SKM-1 treated with dmso at 0.1 percent for 144 hours (cell line): ENCODE data around the gene POP4.

Experiments used
- DNase-seq: peaks from one replicate; lab custom pipeline; 2025; ENCODE audit not compliant: unreplicated experiment; lab: John Stamatoyannopoulos, UW

POP4 gene

DNA sequence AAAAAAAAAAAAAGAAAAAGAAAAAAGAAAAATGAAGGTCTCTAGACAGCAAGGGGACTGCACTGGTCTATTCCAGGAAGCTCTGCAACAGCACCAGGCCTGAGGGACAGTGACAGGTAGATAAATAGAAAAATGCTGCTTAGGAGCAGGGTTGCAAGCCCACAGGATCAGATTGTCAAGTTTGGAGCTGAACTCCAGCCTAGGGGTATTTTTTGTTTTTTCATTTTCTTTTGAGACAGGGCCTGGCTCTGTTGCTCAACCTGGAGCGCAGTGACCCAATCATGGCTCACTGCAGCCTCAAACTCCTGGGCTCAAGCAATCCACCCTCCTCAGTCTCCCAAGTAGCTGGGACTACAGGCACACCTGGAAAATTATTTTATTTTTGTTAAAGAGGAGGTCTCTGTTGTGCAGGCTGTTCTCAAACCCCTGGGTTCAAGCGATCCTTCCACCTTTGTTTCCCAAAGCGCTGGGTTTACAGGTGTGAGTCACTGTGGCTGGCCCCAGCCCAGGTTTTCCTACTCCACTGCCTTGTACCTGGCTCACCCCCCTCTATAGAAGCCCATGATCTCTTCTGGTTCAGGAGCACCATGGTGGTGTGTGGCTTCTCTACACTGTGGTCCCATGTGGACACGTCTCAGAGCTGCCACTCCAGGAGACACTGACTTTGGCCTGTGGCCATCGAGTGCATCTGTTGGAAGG is 23.9 kb downstream of the POP4 start:
- DNase-seq, result no peak

DNA sequence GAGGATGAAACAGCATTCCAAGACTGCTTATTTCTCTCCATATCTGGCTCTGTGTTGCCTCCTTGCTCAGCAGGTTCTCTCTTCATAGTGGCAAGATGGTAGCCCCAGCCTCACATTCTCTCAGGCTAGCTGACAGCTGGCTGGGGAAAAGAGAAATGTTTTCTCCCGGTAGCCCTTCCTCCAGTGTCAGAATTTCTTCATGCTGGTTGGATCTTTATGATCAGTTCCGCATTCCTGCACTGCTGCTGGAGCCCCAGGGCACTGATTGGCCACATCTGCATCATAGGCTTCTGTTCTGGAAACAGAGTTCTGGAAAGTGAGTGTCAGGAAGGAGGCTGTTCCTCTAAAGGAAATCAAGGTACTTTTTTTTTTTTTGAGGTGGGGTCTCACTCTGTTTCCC is 24.6 kb downstream of the POP4 start:
- no peak for DNase-seq

DNA sequence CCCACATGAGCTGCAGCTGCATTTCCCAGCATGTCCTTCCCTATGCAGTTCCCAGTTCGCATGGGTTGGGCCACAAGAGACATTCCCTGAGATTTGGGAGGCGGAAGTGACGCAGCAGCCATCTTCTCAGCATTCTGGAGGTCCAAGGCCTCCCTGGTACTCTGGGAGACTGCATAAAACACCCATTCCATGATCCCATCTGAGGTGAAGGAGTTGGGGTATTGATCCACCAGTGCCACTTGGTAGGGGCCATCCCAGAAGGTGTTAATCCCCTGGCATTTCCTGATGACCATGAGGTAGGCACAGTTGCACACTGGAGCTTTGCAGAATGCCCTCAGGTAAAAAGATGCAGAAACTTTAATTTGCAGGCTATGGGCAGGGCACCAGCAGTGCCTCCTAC is 25.4 kb downstream of the POP4 start:
- DNase-seq, result no peak

DNA sequence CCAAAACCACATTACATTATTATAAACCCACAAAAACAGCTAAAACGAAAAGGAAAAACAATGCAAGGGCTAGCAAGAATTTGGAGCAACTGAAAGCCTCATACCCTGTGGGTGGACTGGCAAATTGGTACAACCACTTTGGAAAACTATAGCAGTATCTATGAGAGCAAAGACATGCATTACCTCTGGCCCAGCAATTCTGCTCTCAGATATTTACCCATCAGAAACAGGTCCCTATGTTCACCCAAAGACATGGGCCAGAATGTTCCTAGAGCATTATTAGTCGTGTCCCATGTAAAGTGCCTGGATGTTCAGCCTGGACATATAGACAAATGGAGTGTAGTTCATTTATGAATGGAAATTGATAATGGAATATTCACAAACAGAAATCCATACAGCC is 27.9 kb downstream of the POP4 start:
- no peak for DNase-seq

DNA sequence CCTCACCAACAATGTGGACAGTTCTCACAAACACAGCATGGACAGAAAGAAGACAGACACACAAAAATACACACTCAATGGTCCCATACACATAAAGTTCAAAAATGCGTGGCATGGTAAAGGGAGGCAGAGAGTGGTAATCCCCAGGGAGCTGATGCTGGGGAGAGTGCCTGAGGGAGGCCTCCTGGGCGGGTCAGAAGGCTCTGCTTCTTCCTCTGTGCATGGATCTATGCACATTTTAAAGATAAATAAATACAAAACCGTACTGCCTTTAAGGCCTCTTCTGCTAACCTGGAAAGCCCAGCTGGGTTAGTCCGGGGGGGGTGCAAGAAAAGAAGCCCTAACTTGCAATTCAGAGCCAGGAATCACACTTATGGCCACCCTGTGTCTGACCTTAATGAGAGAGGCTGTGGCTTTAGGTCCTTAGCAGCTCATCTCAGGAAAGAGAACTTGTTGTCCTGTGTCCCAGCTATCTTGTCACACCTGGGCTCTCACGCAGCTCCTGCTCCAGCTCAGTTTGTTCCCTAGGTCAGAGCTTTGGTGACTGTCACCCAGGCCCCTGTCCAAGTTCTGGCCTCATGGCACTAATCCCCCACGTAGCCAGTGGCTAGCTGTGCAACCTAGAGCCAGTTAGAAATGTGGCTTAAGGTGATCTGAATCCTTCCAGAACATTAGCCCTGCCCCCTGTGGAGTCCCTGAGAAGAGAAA is 28.5 kb downstream of the POP4 start:
- DNase-seq, result no peak

DNA sequence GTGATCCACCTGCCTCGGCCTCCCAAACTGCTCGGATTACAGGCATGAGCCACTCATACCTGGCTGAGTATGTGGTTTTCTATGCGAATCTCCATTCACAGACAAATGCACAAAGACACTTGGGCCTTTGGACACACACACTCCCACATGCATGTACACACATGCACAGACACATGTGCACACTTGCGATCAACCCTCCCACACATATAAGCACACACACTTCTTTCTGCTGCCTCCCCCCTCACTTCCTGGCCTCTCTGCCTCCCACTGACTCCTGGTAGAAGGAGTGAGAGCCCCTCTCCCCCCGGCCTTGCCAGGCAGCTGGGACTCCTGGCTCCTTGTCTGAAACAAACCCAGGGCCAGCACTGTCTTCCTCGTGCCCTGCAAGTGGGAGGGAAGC is 29.9 kb downstream of the POP4 start:
- no peak for DNase-seq

DNA sequence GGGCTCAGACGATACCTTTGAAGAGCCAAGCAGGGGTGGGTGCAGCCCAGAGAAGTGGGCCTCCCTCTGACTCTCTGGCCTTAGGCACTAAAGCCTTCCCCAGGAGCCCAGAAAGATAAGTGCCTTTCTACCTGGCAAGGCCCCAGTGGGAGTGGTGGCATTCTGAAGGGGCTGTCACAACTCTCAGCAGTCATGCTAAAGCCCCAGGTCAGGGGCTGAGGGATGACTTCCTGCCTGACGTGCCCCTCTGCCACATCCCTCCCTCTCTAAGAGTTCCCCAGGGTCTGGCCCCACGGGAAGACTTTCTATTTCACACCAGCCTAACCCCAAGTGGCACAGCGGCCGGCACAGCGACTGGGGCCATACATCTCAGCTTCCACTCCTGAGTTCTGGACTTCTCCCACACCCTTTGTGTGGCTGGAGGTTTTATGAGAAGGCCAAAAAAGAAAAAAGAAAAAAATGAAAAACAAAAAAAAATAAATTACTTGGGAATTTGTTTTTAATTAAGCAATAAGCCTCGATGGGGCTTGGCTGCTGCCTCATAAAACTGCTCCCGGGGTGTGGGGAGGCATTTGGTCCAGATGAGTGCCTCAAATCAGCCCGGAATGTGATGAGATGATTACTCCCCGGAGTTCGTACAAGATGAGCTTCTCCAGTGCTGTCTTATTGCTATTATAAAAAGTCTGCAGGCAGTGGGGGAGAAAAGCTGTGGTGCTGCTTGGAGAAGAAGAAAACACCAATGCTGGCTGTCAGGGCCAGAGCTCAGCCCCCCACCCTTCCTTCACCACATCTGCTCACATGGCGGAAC is 30.7 kb downstream of the POP4 start:
- DNase-seq, result no peak

DNA sequence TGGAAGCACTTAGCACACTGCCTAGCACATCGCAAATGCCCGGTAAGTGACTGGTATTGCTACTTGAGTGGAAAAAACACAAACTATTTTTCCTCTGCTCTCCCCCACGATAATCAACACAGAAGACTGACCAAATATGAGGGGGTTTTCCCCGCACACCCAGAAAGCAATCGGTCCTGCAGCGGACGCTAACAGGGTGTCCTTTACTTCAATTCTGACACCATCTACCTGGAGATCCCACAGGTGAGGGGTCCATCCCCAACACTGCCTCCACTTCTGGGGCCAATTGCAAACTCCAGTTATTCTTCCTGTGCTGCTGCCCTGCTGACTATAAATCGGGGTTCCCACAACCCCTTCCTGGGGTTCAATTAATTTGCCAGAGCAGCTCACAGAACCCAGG is 33.0 kb downstream of the POP4 start:
- no peak for DNase-seq

DNA sequence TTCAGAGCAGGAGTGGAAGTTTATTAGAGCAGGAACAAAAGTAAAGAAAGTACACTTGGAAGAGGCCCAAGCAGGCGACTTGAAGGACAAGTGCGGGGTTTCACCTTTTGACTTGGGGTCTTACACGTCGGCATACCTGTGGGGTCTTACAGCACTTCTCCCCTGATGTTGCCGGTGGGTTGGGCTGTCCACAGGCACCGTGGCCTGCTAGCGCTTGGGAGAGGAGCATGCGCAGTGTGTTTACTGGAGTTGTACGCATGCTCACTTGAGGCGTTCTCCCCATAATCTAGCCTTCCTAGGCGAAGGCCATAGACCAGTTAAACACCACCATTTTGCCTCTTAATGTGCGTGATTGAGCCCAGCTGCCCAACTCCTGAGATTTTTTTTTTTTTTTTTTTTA is 34.1 kb downstream of the POP4 start:
- no peak for DNase-seq

DNA sequence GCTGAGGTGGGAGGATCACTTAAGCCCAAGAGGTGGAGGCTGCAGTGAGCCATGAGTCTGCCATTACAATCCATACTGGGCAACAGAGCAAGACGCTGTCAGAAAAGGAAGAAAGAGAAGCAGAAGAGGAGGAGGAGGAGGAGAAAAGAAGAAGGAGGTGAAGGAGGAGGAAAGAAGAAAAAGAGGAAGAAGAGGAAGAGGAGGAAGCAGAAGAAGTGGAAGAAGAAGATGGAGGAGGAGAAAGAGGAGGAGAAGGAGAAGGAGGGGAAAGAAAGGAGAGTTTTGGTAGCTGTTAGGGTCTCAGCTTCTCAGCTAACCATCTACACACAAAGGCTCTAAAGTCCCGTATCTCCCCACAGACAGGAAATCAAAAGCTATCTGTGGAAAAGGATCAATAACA is 35.5 kb downstream of the POP4 start:
- no peak for DNase-seq

DNA sequence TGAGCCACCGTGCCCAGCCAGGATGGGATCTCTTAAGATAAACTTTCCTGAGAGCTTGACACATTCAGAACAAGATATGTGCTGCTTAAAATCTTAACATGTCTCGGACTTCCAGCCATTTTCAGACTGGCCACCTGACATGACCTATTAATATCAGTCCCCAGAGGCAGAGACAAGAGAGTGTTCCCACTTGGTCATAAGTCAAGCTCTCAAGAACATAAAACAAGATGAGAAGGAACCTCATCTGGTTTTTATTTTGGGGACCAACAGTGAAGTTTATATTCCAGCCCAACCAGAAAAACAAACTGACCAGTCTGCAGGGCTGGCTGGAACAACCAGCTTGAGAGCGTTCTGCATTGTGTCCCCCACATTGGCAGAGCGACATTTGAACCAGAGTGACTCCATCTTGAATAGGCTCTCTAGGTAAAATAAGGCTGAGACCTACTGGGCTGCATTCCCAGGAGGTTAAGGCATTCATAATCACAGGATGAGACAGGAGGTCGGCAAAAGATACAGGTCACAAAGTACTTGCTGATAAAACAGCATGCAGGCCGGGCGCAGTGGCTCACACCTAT is 37.4 kb downstream of the POP4 start:
- no peak for DNase-seq

DNA sequence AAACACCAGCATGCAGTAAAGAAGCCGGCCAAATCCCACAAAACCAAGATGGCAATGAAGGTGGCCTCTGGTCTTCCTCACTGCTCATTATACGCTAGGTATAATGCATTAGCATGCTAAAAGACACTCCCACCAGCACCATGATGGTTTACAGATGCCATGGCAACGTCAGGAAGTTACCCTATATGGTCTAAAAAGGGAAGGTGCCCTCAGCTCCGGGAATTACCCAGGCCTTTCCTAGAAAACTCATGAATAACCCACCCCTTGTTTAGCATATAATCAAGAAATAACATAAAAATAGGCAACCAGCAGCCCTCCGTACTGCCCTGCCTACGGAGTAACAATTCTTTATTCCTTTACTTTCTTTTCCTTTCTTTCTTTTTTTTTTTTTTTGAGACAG is 38.1 kb downstream of the POP4 start:
- DNase-seq, result no peak

DNA sequence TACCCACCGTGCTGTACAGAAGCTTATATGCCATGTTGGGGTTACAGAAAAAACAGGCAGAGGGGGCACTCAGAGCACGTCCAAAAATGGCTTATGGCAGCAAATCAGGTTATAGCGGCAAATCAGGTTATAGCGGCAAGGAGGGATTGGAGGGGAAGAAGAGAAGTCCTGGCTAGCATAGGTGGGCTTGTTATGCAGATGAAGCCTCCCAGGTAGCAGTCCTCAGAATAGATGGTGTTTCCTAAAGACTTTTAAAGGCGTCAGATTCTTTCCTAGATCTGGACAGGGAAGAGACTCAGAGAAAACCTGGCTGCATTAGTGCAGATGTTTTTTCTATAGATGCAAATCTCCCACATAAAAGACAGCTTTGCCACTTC is 39.4 kb downstream of the POP4 start:
- DNase-seq, result no peak

DNA sequence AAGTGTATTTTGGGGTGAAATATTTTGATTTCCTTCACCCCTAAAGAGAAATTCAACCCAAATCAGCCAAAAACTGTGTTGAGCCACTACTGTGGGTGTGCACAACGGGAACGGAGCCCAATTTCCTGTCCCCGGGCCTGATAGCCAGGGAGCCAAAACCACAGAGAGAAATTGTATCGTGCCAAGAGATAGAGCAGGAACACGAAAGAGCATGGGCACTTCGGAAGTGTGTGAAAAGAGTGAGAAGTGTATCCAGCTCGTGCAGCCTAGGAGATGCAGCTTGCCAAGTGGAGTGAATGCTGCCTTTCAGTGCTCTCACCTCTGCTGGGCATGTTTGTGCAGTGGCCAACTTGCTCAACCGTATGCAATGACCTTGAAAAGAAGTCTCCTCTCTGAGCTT is 39.8 kb downstream of the POP4 start:
- DNase-seq, result peak; percentile 13

DNA sequence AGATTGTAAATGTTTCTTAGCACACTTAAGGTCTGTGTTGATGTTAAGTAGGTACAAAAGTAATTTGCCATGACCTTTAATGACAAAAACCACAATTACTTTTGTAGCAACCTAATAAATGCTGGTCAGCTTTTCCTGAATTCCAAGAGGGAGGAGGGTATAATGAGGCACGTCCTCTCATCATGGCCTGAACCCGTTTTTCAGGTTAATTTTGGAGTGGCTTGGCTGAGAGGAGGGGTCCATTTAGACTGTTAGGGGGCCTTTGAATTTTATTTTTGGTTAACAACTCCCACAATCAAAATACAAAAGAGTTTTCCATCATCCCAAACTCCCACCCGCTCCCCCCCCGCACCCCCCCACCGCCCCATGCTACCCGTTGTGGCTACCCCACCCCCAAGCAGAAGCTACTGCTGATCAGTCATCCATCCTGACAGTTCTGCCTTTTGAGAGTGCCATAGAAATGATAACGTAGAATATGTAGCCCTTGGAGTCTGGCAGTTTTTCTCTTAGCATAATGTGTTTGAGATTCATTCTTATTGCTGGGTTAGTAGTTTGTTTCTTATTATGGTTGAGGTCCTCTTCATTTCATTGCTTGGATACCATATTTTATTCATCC is 44.8 kb downstream of the POP4 start:
- DNase-seq, result no peak

DNA sequence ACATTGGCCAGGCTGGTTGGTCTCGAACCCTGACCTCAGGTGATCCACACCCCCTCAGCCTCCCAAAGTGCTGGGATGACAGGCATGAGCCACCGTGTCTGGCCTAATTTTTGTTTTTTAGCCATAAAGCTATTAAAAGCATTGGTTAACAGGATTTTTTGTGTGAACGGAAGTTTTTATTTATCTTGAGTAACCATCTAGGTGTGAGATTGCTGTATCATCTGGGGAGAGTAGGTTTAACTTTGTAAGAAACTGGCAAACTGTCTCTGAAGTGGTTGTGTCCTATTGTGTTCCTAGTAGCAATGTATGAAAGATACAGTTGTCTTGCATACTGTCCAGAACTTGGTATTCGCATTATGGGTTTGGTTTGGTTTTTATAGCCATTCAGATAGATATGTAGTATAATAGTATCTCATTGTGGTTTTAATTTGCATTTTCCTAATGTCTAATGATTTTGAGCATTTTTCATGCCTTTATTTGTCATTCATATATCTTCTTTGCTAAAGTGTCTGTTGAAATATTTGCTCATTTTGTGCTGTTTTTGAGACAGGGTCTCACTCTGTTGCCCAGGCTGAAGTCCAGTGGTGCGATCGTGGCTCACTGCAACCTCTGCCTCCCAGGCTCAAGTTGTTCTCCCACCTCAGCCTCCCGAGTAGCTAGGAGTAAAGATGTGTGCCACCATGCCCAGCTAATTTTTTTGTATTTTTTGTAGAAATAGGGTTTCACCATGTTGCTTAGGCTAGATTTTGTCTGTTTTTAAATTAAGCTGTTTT is 45.7 kb downstream of the POP4 start:
- no peak for DNase-seq

DNA sequence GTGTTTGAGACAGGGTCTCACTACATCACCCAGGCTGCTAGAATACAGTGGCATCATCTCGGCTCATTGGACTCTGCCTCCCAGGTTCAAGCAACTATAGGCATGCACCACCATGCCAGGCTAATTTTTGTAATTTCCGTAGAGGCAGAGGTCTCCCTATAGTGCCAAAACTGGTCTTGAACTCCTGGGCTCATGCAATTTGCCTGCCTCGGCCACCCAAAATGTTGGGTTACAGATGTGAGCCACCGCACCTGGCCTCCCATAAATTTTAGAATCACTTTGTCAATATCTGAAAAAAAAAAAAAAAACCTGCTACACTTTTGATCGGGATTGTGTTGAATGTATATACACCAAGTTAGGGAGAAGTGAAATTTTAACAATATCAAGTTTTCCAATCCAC is 47.3 kb downstream of the POP4 start:
- no peak for DNase-seq

DNA sequence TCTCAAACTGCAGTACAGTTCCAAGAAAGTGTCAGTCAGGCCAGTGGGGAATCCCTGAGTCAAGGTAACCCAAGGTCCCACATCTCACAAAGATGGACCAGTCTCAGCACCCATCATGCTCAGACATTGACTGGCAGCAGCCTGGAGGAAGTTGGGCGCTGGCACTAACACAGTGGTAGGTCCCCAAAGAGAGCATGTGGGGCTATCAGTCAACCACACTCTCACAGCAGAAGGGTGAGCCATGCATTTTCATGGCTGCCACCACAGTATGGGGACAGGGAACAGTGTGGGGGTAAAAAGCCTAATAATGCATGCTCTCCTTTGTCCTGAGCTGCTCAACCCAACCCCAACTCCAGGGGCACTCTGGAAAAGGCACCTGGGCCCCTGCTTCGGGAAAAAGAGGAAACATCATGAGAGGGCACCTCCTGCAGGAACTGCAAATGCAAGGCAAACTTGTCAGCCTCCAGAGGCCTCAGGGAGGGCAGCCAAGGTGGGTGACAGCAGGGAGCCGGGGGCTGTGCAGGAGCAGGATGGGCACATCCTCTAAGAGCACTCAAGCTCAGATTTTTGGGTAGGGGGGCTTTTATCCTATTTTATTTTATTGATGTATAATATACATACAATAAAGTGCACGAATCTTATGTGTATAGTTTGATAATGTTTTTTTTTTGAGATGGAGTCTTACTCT is 49.7 kb downstream of the POP4 start:
- no peak for DNase-seq

DNA sequence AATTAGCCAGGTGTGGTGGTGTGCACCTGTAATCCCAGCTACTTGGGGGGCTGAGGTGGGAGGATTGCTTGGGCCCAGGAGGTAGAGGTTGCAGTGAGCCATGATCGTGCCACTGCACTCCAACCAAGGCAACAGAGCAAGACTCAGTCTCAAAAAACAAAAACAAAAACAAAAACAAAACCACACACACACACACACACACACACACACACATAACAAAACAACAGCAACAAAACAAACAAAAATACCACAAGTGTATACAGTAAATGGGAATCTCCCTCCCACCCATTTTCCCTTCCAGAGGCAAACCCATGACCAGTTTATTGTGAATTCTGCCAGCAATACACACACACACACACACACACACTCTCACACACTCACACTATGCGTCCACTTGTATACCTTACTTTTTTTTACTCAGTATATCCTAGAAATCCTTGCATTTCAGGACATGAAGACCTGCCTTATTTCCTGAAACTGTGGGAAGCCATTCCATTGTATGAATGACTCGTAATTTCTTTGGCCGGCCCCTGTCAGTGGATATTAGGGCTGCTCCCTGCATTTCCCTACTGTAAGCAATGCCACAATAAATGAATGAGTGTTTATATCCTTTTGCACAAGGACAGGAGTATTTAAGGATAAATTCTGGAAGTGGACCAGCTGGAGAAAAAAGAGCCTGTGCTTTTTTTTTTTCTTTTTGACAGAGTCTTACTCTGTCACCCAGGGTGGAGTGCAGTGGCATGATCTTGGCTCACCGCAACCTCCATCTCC is 52.3 kb downstream of the POP4 start:
- no peak for DNase-seq
